K562 (cell line): ENCODE measurements around the gene RPL18A. TPM values are rescaled to one million over a fixed set of nuclear protein-coding genes. Genes with fewer than 3 reads are reported as not detected.

Source experiments
- BCOR ChIP-seq: fragments of 450-650 bp; IDR thresholded peaks from 2 replicates; pipeline ENCODE4 v1.6.1; 2016
- CC2D1A ChIP-seq: fragments of 450-650 bp; IDR thresholded peaks from 2 replicates; pipeline ENCODE4 v1.6.1; 2017; ENCODE audit warnings: mild to moderate bottlenecking
- GATAD2B ChIP-seq: fragments of 450-650 bp; IDR thresholded peaks from 2 replicates; pipeline ENCODE4 v1.6.1; 2017; ENCODE audit warnings: mild to moderate bottlenecking, borderline replicate concordance
- KDM1A ChIP-seq, 2 experiments: fragments of 450-650 bp; IDR thresholded peaks; 2 replicates each; pipeline ENCODE4 v1.6.1; 2016; ENCODE audit warnings: mild to moderate bottlenecking in 2 of 2
- PPARD ChIP-seq: fragments of 250-450 bp; sonication (Bioruptor Pico); IDR thresholded peaks from 2 replicates; pipeline ENCODE4 v1.8.0; 2022; ENCODE audit warnings: inconsistent platforms, mild to moderate bottlenecking, moderate library complexity
- REST ChIP-seq, 2 experiments: fragments of 450-650 bp; formaldehyde crosslinking in 1 of 2; IDR thresholded peaks; 2 replicates each; pipeline versions ENCODE4 v1.4.0 to v1.6.1; 2014 to 2020; ENCODE audit warnings: mild to moderate bottlenecking in 2 of 2, borderline replicate concordance in 1 of 2, low read depth in 1 of 2
- TARDBP ChIP-seq: fragments of 450-650 bp; IDR thresholded peaks from 2 replicates; pipeline ENCODE4 v1.6.1; 2016
- ZNF184 ChIP-seq: sonication (generic); formaldehyde crosslinking; IDR thresholded peaks from 2 replicates; pipeline ENCODE4 v1.5.0; 2020; ENCODE audit warnings: missing genetic modification reagents
- ZNF24 ChIP-seq: fragments of 450-650 bp; IDR thresholded peaks from 2 replicates; pipeline ENCODE4 v1.6.1; 2016
- ZNF253 ChIP-seq: fragments of 250-450 bp; sonication (Bioruptor Pico); conservative IDR thresholded peaks from 2 replicates; pipeline ENCODE4 v1.6.1; 2021; ENCODE audit warnings: mild to moderate bottlenecking
- polyA plus RNA-seq, 8 experiments: library from polyadenylated mRNA; depleted of rRNA in 4 of 8; stranded (reverse) in 5 of 8; unstranded in 3 of 8; fragments of >200 nt; fragmentation: Nextera tagmentation in 2 of 8; fragmentation: Illumina TruSeq in 1 of 8; extraction: Ambion mirVana in 2 of 8; extraction: Trizol in 1 of 8; gene quantifications; 2 replicates each; pipeline versions ENCODE4 v1.2.1 to v1.2.3, GENCODE V29; 2011 to 2014; ENCODE audit warnings: inconsistent platforms in 1 of 8, missing spikeins in 1 of 8
- total RNA-seq, 7 experiments: library from RNA; depleted of rRNA in 6 of 7; stranded (reverse); fragments of >200 nt in 6 of 7; fragmentation: Illumina TruSeq in 2 of 7; extraction: Trizol in 2 of 7; gene quantifications; 2 replicates each; pipeline versions ENCODE4 v1.2.1 to v1.2.3, GENCODE V29; 2011 to 2021; ENCODE audit warnings: low replicate concordance in 1 of 7

RPL18A gene
- total and polyA plus RNA-seq, 9 of the 15 experiments (the other 6 are each of a cell fraction or from before 2014, with no cell fraction given): 626 to 2,882 (median 1,895) TPM

GRCh38 chr19:17871032-17871877 is 11.5 kb downstream of the RPL18A start (continued):
- TF ChIP-seq REST (IDR thresholded peaks at IDR 0.05; ENCODE audit: borderline replicate concordance) (0 out of 2 replicates have a peak, but pooled peaks have one; percentile 9), REST (CRISPR knock-in tag; IDR thresholded peaks at IDR 0.05; ENCODE audit: low read depth) (no peak), CC2D1A (no peak), BCOR (peak; percentile 45; the same call in 1 of the 2 replicates), ZNF253 (no peak), TARDBP (no peak), ZNF24 (peak; percentile 74; the same call in 1 of the 2 replicates), GATAD2B (no peak), KDM1A (IDR thresholded peaks at IDR 0.05) (peak; percentile 65 to 71; a peak in 2 of 4 replicates), ZNF184 (CRISPR knock-in tag) (no peak), PPARD (CRISPR knock-in tag) (no peak)
